Loucy (cell line): ENCODE data around the gene NEK9.

Source experiments
- EZH2phosphoT487 ChIP-seq: fragments of 200-600 bp; IDR thresholded peaks from 2 replicates; pipeline ENCODE4 v1.6.1; 2018; ENCODE audit warnings: antibody characterized with exemption, mild to moderate bottlenecking, moderate library complexity, borderline replicate concordance
- TF ChIP-seq, protein P1 (sequence below): fragments of 200-600 bp; sonication (generic); conservative IDR thresholded peaks from 2 replicates; pipeline ENCODE4 v1.5.1; 2014; ENCODE audit warnings: mild to moderate bottlenecking, antibody characterized with exemption, low read length

DNA sequence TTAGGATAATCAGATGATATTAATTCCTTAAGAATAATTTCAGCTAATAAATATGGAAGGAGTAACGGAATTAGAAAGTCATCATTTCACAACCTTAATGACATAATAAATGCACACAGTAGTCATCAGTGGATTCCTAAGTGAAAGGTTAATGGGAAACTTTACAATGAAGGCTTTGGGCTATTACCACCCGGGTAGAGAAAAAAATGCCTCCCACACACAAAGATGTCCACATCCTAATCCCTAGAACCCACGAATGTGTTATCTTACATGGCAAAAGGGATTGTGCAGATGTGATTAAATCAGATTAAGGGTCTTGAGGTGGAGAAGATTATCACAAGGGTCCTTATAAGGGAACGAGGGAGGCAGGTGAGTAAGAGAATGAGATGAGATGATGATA, 43.9 kb upstream of the NEK9 start:
- TF ChIP-seq, protein P1, sequence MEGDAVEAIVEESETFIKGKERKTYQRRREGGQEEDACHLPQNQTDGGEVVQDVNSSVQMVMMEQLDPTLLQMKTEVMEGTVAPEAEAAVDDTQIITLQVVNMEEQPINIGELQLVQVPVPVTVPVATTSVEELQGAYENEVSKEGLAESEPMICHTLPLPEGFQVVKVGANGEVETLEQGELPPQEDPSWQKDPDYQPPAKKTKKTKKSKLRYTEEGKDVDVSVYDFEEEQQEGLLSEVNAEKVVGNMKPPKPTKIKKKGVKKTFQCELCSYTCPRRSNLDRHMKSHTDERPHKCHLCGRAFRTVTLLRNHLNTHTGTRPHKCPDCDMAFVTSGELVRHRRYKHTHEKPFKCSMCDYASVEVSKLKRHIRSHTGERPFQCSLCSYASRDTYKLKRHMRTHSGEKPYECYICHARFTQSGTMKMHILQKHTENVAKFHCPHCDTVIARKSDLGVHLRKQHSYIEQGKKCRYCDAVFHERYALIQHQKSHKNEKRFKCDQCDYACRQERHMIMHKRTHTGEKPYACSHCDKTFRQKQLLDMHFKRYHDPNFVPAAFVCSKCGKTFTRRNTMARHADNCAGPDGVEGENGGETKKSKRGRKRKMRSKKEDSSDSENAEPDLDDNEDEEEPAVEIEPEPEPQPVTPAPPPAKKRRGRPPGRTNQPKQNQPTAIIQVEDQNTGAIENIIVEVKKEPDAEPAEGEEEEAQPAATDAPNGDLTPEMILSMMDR, result no peak
- TF ChIP-seq EZH2phosphoT487, result no peak
